Measurements from ENCODE around the gene PHLDB3.

DNA sequence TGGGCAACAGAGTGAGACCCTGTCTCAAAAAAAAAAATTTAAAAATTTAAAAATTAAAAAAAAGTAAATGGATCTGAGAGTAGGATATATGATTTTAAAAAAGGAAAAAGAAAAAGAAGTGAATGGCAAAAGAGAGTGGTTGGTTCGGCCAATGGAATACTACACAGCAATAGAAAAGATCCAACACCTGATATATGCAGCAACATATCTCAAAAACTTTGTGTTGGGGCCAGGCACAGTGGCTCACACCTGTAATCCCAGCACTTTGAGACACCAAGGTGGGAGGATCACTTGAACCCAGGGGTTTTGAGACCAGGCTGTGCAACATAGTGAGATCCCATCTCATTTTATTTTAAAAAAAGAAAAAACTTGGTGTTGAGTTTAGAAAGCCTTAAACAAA lies 37.8 kb downstream of the PHLDB3 start:
- TF ChIP-seq, protein P1, sequence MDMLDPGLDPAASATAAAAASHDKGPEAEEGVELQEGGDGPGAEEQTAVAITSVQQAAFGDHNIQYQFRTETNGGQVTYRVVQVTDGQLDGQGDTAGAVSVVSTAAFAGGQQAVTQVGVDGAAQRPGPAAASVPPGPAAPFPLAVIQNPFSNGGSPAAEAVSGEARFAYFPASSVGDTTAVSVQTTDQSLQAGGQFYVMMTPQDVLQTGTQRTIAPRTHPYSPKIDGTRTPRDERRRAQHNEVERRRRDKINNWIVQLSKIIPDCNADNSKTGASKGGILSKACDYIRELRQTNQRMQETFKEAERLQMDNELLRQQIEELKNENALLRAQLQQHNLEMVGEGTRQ (IDR thresholded peaks at IDR 0.05; ENCODE audit: low read depth, low read length) = no peak
- TF ChIP-seq, protein P1 (CRISPR knock-in tag; IDR thresholded peaks at IDR 0.05; ENCODE audit: borderline replicate concordance) = no peak
- no peak for TF ChIP-seq ZNF468 (CRISPR knock-in tag; IDR thresholded peaks at IDR 0.05)
